Stimulated activated CD4-positive, alpha-beta T cell treated with anti-CD3 and anti-CD28 coated beads, Interleukin-2, amount 100 ng/mL, for 48 hours (primary cell): Measurements from ENCODE around the gene NPB.
"Not testable (repeated sequence)": the region's sequence is repeated elsewhere in the genome, so short reads cannot be mapped to it uniquely, and the experiment has no call there.

ENCODE experiments used
- DNase-seq, 2 donors: peaks; one replicate each; pipeline ENCODE4 v3.0.0-alpha.2; 2020

NPB gene

GRCh38 chr17:81912441-81913309, 10.6 kb downstream of the NPB start:
- DNase-seq: no peak

- DNase-seq: no peak
Observed at GRCh38 chr17:81913394-81914102, 11.5 kb downstream of the NPB start.

GRCh38 chr17:81914103-81914850, 12.2 kb downstream of the NPB start:
- DNase-seq: no peak

GRCh38 chr17:81915331-81915730, 13.3 kb downstream of the NPB start:
- no peak for DNase-seq

- no peak for DNase-seq
Observed at GRCh38 chr17:81916234-81917001, 14.4 kb downstream of the NPB start.

GRCh38 chr17:81917565-81918332, 15.7 kb downstream of the NPB start, which contains the start of gene SIRT7:
Gene SIRT7 (minus strand): TSS chr17:81918176. CDS start chr17:81918131, 45 bp downstream.
- DNase-seq: peak; percentile 65 to 77

GRCh38 chr17:81918333-81918669, 16.3 kb downstream of the NPB start:
- DNase-seq: not testable (repeated sequence)

- no peak for DNase-seq
Observed at GRCh38 chr17:81918832-81919545, 17.0 kb downstream of the NPB start.

GRCh38 chr17:81920612-81921536, 18.8 kb downstream of the NPB start:
- DNase-seq: no peak

GRCh38 chr17:81921537-81921862, 19.5 kb downstream of the NPB start:
- DNase-seq: no peak

- no peak for DNase-seq
Observed at GRCh38 chr17:81921996-81922565, 20.0 kb downstream of the NPB start.

GRCh38 chr17:81922566-81923301, 20.7 kb downstream of the NPB start:
- DNase-seq: no peak

GRCh38 chr17:81923302-81924260, 21.5 kb downstream of the NPB start:
- DNase-seq: no peak

GRCh38 chr17:81924557-81925532, 22.8 kb downstream of the NPB start:
- no peak for DNase-seq

- DNase-seq: no peak
Observed at GRCh38 chr17:81925860-81926450, 23.9 kb downstream of the NPB start.
